GM19395 (cell line): ENCODE measurements around the gene MAD1L1.
"Not testable (repeated sequence)": the region's sequence is repeated elsewhere in the genome, so short reads cannot be mapped to it uniquely, and the experiment has no call there.

ENCODE experiments used
- ATAC-seq: cut with Tn5 transposase; IDR thresholded peaks from one replicate; pipeline ENCODE4 v1.9.1; 2021; ENCODE audit warnings: mild to moderate bottlenecking, moderate library complexity; ENCODE audit not compliant: unreplicated experiment

MAD1L1 gene

GRCh38 chr7:1935176-1936005, 297.4 kb downstream of the MAD1L1 start:
- no peak for ATAC-seq

- ATAC-seq, result no peak
Measured at GRCh38 chr7:1934756-1935155, 298.0 kb downstream of the MAD1L1 start.

- no peak for ATAC-seq
Measured at GRCh38 chr7:1934017-1934416, 298.7 kb downstream of the MAD1L1 start.

- no peak for ATAC-seq
Measured at GRCh38 chr7:1933066-1933750, 299.5 kb downstream of the MAD1L1 start.

GRCh38 chr7:1931951-1932270, 300.8 kb downstream of the MAD1L1 start:
- ATAC-seq, result no peak

GRCh38 chr7:1931256-1931950, 301.3 kb downstream of the MAD1L1 start:
- no peak for ATAC-seq

DNA sequence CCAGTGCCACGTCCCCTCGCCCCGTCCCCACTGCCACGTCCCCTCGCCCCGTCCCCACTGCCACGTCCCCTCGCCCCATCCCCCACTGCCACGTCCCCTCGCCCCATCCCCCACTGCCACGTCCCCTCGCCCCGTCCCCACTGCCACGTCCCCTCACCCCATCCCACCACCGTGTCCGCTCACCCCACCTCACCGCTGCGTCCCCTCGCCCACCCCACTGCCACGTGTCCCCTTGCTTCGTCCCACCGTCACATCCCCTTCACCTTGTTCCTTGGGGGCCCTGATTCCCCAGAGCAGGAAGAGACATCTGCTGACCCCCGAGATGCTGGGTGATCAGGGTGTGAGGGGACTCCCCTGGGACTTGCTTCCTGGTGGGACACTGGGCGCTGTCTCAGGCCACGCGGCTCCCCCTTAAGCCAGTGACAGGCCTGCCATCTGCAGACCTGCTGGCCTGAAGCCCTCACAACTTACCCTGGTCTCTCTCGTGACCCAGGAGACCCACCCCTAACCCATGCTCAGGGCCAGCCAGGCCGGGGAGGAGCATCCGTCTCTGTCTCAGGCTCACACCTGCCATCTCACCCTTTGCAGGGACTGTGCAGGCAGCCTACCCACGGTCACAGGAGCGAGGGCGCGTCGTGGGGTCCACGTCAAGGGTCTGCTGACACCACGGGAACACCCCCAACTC, 302.2 kb downstream of the MAD1L1 start:
- ATAC-seq, result no peak

- not testable (repeated sequence) for ATAC-seq
Measured at GRCh38 chr7:1929349-1929925, 303.3 kb downstream of the MAD1L1 start.

- no peak for ATAC-seq
Measured at GRCh38 chr7:1928645-1929348, 303.9 kb downstream of the MAD1L1 start.

DNA sequence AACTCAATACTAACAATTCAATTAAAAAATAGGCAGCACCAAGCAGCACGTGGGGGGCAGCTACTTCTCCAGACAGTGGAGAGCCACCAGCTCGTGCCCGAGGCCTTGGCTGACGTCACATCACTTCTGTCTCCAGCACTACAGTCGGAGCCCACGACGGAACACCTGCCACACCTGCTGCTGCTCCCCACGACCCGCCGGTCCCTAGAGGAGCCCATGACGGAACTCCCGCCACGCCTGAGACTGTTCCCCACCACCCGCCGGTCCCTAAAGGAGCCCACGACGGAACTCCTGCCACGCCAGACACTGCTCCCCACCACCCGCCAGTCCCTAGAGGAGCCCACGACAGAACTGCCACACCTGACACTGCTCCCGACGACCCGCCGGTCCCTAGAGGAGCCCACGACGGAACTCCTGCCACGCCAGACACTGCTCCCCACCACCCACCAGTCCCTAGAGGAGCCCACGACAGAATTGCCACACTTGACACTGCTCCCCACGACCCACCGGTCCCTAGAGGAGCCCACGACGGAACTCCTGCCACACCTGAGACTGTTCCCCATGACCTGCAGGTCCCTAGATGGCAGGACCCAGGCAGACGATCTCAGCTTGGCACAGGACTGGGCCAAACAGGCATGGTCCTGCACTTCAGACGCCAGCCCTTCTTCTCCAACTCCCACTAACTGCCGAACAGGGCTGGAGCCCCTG, 304.7 kb downstream of the MAD1L1 start:
- no peak for ATAC-seq

DNA sequence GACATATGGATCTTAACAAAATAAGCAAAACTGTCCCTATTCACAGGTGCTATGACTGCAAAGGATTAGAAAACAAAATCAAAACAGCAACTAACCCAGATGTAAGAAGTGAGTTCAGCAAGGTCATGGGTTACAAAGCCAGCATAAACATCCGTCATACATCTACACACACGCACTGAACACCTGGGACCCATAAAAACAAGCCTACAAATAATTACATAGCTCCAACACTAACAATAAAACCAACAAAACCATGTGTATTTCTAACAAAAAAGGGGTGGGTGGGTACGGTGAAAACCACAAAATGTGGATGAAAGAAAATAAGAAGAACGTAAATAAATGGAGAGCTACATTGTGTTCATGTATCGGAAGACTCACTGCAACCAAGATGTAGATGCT, 305.8 kb downstream of the MAD1L1 start:
- no peak for ATAC-seq

GRCh38 chr7:1925973-1926907, 306.5 kb downstream of the MAD1L1 start:
- no peak for ATAC-seq

- ATAC-seq, result no peak
Measured at GRCh38 chr7:1925349-1925748, 307.4 kb downstream of the MAD1L1 start.

GRCh38 chr7:1924258-1924817, 308.4 kb downstream of the MAD1L1 start:
- no peak for ATAC-seq

- no peak for ATAC-seq
Measured at GRCh38 chr7:1923409-1924257, 309.1 kb downstream of the MAD1L1 start.

- ATAC-seq, result no peak
Measured at GRCh38 chr7:1922870-1923236, 309.9 kb downstream of the MAD1L1 start.

GRCh38 chr7:1922071-1922869, 310.5 kb downstream of the MAD1L1 start:
- no peak for ATAC-seq
